Ishikawa (cell line): ENCODE measurements around the gene KCNG3.

Experiments
- CEBPB ChIP-seq: IDR thresholded peaks from 2 replicates; pipeline ENCODE4 v1.6.1; 2012
- CREB1 ChIP-seq: IDR thresholded peaks from 2 replicates; pipeline ENCODE4 v1.6.1; 2012; ENCODE audit warnings: low read depth
- EGR1 ChIP-seq: IDR thresholded peaks from 2 replicates; pipeline ENCODE4 v1.6.1; 2012
- EP300 ChIP-seq: IDR thresholded peaks from 2 replicates; pipeline ENCODE4 v1.6.1; 2012; ENCODE audit warnings: borderline replicate concordance
- FOXM1 ChIP-seq: IDR thresholded peaks from 2 replicates; pipeline ENCODE4 v1.6.1; 2012; ENCODE audit warnings: low read depth, borderline replicate concordance
- MAX ChIP-seq: IDR thresholded peaks from 2 replicates; pipeline ENCODE4 v1.6.1; 2012
- NFIC ChIP-seq: IDR thresholded peaks from 2 replicates; pipeline ENCODE4 v1.6.1; 2012
- RAD21 ChIP-seq: IDR thresholded peaks from 2 replicates; pipeline ENCODE4 v1.6.1; 2012; ENCODE audit warnings: low read depth
- REST ChIP-seq: IDR thresholded peaks from 2 replicates; pipeline ENCODE4 v1.6.1; 2012; ENCODE audit warnings: low read depth, mild to moderate bottlenecking
- TAF1 ChIP-seq: IDR thresholded peaks from 2 replicates; pipeline ENCODE4 v1.6.1; 2012; ENCODE audit warnings: low read depth, mild to moderate bottlenecking
- TCF12 ChIP-seq: IDR thresholded peaks from 2 replicates; pipeline ENCODE4 v1.6.1; 2012; ENCODE audit warnings: low read depth
- TEAD4 ChIP-seq: IDR thresholded peaks from 2 replicates; pipeline ENCODE4 v1.6.1; 2012
- USF1 ChIP-seq: IDR thresholded peaks from 2 replicates; pipeline ENCODE4 v1.6.1; 2012
- YY1 ChIP-seq: IDR thresholded peaks from 2 replicates; pipeline ENCODE4 v1.6.1; 2012; ENCODE audit warnings: low read depth
- ZBTB7A ChIP-seq: IDR thresholded peaks from 2 replicates; pipeline ENCODE4 v1.6.1; 2012; ENCODE audit warnings: low read depth

The KCNG3 gene

GRCh38 chr2:42522035-42522434 is 28.3 kb upstream of the KCNG3 start:
- no peak for TF ChIP-seq YY1
- TF ChIP-seq NFIC = no peak

GRCh38 chr2:42519624-42520023 is 25.8 kb upstream of the KCNG3 start:
- no peak for TF ChIP-seq FOXM1
- no peak for TF ChIP-seq TEAD4
- TF ChIP-seq MAX = no peak
- no peak for TF ChIP-seq REST
- no peak for TF ChIP-seq RAD21
- TF ChIP-seq YY1 = no peak
- no peak for TF ChIP-seq USF1
- no peak for TF ChIP-seq CREB1
- TF ChIP-seq ZBTB7A = no peak

GRCh38 chr2:42516418-42516901 is 22.7 kb upstream of the KCNG3 start:
- TF ChIP-seq CEBPB = no peak
- no peak for TF ChIP-seq RAD21
- no peak for TF ChIP-seq REST
- TF ChIP-seq EP300 = no peak
- TF ChIP-seq EGR1 = no peak

GRCh38 chr2:42513252-42513918 is 19.6 kb upstream of the KCNG3 start:
- TF ChIP-seq TEAD4 = no peak
- TF ChIP-seq RAD21 = peak; percentile 85

GRCh38 chr2:42510608-42511243 is 16.9 kb upstream of the KCNG3 start:
- TF ChIP-seq CEBPB (no peak), RAD21 (no peak), EP300 (no peak), TCF12 (no peak), EGR1 (no peak), NFIC (no peak), REST (no peak), USF1 (no peak)

- TF ChIP-seq RAD21 (no peak), CEBPB (no peak), MAX (no peak), REST (no peak), USF1 (no peak), TEAD4 (no peak), FOXM1 (no peak), EGR1 (no peak), TAF1 (no peak), EP300 (no peak)
These were observed 16.4 kb upstream of the KCNG3 start for GRCh38 chr2:42510191-42510590.
